HuH-7 (cell line): Measurements from ENCODE around the gene NTRK2.

Experiments
- DNase-seq: peaks from one replicate; pipeline ENCODE4 v3.0.0; 2011; ENCODE audit warnings: low spot score

Gene NTRK2

DNA sequence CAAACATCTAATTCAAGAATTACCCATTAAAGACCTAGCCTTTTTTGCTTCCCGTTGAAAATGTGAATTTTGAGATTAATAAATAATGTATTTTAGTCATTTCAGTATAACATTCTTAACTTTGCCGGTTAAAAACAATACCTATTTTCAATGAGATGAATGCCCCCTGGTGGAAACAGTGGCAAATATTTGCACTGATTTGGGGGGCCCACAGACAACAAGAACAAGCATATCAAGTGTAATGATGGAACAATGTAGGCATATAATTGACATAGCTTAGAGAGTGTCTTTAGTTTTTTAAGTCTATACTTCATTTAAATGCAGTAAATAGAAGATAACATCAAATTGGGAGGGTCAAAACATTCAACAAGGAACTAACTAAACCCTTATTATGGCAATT lies 111.9 kb downstream of the NTRK2 start:
- no peak for DNase-seq

DNA sequence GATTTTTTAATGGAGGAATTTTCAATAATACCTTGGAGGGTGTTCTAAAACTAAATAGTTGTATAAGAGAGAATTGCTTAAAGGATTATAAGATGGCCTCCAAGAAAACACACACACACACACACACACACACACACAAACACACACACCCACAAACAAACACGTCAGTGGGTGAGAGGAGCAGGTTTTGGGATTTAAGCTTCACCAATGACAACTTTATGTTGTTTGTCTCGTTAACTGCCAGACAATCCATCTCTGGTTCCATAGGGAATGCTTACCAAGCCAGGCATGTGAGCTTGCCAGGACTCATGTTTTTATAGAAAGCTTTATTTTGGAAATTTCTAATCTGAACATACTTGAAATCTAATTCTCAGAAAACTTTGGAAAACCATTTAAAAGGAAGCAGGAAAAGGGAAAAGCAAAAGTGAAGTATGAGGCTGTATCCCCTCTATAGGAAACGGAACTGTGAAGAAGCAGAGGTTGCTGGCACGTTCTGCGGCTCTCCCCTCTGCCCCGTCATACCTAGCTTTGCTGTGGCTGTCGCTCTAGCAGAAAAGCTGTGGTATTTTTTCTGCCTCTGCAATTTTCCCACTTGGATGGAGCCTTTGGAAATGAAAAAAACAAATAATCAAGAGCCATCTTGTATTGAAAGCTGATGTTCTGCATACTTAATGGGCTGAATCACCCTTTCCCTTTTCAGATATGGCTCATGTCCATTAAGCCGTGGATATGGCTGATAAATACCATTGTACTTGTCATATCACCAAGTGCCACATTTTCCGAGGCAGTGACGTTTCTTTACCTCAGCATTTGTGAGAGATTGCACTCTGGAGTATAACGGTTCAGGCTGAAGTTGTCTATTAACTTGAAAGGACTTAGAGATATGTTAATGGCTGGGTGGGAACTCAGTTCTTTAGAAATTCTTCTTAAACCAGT lies 112.7 kb downstream of the NTRK2 start:
- no peak for DNase-seq

DNA sequence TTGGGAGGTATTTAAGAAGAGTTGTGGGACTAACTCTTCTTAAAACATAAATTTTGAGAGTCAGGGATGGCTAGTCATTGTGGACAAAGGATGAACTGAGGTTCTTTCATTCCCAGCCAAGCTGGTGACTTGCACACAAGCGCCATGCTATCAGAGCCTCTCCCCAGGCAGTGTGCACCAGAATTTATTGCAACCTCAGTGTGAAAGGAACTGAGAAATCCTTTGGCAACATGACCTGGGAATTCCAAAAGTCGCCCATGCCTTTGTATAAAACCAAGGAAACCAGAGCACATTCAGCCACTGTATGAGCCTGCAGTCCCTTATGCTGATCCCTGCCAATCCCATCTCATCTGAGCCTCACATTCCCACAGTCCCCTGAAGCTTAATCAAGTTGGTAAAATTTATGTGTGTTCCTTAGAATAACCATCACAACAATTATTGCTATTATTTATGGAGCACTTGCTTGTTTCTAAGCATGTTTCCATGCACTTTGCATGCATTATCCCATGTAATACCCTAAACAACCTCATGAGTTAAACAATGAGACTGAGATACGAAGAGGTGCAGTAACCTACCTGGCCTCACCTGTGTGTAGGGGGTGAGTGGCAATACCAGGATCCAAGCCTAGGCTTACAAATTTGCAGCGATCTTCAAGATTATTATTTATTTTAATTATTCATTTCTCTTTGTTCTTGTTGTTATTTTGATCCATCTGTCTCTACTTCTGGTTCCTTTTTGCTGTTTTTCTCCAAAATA lies 116.4 kb downstream of the NTRK2 start:
- DNase-seq, result no peak

DNA sequence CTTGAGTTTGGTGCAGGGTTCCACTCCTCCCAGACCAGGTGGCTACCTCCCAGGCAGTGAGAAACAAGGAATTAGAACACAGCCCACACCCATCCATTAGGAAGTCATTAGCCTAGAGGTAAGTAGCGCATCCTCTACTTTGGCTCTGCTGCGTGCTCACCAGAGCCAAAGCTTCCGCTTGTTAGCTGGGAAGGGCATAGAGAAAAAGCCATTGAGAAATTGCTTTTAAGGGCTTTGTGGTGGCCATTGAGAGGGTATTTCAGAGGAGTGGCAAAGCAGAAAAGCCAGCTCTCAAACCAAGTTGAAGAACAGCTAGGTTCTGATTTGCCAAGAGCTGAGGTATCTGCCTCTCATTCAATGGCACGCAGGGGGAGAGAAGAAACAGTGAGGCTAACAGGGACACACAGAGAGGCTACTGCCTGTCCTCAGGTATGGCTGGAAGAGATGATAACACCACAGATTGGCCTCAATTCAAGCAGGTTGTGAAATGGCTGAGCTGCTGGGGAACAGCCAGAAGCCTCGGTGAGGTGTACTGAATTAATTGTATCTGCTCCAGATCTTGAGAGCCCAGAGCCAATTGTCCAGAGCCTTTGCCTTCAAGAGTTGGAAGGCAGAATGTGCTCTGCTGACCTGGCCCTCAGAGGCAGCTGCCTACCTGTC lies 119.4 kb downstream of the NTRK2 start:
- no peak for DNase-seq

DNA sequence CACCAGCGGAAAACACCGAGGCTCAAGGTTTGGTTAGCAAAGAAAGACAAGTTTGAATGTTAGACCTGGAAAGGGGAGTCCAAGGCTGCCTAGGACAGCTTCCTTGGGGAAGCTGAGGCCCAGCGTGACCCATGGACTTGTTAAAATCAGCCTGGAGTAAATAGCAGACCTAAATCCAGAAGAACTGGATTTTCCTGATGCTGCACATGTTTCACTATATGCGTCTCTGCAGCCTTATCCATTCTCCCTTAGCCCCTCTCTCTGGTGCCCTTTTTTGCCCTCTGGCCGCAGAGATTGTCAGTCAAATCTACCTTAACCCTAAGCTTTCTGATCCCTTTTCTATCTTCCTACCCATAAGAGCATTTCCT lies 119.9 kb downstream of the NTRK2 start:
- DNase-seq, result no peak

DNA sequence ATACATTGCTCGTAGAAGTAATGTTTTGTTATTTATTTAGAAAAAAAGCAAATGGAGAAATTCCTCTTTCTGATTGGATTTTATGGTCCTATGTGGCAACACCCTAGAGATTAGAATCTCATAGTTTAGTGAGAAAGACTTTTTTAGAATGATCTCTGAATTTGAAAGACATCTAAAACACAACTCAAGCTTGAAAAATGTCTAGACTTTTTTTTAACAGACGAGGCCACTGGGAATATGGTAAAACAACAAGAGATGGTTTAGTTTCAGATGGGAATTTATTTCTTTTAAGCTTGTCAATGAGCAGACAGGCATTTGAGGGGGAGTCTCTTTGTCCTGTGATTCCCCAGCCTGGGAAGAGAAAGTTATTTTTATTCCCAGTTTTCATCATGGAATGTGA lies 122.1 kb downstream of the NTRK2 start:
- DNase-seq, result no peak

DNA sequence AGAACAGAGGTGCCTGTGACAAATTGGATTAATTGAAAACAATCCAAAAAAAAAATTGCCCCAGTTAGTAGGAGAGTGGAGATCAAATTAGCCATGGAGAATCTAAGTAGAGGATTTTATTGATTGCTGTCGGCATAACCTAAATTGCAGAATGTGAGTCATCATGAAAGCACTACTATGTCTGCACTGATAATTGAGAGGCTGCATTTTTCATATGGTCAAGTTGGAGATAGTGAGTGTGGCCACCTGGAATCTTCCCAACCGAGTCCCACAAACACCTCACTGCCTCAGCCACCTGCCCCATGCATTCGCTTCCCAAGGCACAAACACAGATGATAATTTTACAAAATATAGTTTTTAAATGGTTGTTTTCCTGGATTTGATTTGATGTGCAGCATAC lies 123.7 kb downstream of the NTRK2 start:
- no peak for DNase-seq

DNA sequence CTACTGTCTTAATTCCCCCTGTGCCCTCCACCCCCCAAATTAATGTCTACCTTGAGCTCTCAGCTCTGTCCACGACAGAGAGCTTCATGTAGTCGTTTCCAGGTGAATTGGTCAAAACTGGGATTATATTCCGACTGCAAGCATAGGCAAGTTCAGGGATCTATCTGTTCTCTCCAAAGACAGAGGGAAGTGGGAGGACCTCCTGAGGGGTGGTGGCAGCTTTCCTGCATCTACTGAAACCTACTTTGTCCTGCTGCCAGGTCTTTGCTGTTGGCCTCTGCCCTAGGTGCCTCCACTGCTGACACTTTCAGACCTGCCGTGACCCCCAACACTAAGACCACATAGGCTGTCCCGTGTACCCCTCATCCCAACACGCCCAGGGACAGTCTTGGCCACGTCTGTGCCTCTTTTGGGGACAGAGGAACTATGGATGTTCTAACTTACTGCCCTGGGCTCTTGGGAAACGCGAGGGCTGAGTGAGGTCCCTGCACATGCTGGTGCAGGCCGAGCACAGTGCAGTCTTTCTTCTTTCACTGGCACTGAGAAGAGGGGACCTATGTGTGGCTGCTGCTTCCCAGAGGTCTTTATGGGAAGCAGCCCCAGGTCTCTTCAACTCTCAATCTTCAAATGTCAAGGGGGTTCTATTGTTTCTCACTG lies 125.6 kb downstream of the NTRK2 start:
- no peak for DNase-seq

DNA sequence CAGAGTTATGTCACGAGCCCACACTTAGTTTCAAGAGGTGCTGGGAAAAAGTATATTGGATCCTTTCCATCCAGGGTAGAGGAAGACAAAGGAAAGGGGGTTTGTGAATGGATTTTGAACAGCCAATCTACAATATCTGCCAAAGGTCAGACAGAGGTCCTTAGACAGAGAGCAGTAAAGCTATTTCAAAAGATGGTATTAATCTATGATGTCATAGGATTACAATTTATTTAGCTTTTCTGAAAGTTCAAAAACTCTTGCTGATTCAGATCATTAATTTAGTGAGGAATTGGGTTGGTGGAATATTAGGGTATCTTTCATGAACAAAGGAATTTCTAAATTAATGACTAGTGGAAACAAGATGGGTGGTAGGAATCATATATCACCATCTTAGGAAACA lies 126.9 kb downstream of the NTRK2 start:
- no peak for DNase-seq

DNA sequence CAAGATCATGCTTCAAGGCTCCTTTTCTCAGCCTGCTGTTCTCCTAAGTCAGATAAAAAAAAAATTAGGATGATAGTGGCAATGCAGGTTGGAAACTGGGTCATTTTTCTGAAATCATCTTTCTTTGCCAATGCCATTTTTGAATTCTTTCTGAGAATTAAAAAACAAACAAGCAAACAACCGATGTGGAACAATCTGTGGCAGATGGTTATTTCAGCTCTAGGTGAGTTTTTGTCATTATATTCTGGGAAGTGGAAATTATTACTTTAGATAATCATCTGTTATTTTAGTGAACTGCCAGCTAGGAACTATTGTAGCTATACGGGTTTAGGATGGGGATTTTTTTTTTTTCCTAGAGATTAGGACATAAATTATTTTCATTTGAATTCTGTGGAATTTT lies 129.7 kb downstream of the NTRK2 start:
- DNase-seq, result no peak

DNA sequence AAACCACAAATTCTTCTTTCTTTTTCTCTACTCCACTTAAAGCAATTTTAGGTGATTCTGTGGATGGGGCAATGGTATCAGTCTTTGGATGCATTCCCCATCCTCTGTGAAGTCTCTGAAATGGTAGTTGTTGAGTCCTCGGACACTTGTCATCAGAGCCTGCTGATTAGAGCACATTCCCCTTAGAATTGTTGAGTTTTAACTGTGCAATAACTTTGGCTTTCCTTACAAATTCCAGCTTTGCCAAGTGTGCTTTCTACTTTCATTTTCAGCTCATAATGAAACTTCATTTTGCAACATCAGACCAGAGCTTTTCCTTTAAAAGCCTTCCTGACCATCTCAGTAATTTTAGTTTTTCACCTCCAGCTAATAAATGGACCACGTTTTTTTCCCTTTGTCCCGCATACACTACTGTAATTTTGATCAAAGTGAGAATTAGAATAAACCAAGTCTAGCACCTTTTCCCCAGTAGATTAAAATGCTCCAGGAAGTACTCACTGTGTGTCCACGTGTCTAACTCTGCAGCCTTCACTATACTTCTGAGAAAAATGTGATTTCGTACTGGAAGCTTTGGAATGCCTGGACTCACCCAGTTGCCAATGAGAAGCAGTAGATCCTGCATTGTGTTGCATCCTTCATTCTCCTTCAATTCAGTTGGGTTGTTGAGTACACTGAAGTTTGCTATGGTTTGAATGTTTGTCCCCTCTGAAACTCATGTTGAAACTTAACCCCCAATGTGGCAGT lies 135.6 kb downstream of the NTRK2 start:
- no peak for DNase-seq

DNA sequence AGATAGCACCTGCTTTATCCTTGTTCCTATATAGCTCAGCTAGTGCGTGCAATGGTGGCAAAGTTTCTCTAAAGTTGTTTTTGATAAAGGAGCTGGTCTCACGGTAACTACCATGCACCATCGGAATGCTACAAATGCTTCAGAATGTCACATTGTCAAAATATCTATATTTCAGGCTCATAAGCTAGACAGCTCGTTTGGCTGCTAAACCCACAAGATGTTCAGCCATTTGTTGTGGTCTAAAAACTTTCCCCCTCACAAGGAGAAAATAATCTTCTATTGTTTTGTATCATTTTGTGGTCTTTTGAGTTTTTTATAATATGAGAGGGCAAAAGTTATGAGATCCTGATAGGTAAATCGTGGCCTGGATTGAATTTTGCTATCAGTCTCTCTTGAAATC lies 137.9 kb downstream of the NTRK2 start:
- DNase-seq, result no peak

DNA sequence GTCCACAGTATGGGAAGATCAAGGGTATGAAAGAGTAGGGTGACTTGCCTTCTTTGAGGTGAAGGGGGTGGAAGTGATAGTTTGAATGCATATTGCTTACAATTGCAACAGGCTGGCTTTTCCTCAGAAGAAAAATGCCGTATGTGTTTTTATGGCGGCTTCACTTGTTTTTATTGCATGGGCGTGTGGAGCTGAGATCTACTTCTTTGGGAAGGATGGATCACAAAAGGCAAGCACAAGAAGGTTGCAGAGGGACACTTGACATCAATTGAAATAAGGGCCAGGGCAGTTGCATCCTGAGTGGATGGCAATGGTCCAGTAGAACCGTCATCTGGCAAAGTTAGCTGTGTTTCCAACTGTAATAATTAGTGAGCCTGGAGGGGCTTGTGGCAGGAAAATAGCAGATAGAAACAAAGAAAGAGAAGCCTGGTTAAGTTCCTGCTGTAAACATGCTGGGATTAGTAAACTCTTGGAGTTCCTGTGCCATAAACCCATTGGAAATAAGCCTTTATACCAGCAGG lies 138.4 kb downstream of the NTRK2 start:
- no peak for DNase-seq

DNA sequence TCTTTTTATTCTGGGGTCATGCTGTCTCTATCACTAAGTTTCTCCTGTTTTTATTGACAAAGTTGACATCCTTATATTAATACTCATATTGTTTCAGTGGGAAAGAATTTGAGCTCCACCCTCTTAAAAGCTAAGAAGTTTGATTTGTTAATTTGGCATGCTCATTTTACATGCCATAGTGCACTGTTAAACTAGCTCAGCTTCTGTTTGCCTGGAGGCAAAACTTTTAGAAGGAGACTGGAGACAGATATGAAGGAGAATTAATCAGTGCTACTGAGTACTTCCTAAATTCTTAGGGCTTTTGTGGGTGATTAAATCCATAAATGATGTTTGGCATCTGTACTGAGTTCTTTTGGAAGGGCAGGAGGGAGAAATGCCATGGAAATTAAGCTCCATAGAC lies 138.9 kb downstream of the NTRK2 start:
- DNase-seq, result no peak

DNA sequence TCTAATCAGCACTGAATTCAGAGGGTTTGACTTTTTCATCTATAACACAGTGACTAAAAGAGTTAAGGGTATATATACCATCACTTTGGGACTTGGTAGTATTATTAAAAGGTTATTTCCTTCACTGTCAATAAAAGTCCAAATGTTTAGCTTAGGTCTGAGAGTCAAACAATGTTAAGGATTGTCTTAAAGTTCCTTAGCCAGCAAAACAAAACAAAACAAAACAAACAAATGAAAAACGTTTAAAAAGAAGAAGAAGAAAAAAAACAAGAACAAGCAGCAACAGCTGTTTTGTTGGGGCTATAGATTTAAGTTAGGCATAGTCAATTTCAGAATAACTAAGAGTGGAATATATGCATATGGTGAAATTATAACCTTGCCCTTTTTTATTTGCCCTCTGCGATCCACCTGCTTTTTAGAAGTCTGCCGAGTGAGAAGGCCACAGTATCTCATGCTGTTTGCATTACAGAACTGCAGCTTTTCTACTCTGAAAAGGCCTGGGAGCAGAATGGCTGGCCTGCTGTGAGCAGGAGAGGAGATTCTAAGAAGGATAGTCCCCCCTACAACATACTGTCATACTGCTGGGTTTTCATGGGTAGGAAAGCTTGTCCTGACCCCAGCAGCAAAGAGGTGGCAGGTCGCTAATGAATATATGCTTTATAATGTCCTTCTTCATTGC lies 141.7 kb downstream of the NTRK2 start:
- no peak for DNase-seq

DNA sequence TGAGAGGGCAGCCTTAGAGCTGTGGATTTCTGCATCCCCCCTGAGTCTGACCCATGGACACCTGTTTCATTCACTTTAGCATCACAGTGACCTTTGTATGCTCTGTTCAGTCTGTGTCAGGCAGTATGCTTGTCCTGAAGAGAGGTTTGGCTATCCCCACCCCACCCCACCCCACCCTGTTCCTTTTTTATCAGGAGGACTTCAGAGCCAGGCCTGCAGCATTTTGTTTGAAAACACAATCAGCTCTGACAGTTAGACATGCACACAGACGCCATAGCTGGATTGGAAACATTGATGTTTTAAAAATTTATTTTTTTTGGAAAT lies 142.2 kb downstream of the NTRK2 start:
- DNase-seq, result no peak

DNA sequence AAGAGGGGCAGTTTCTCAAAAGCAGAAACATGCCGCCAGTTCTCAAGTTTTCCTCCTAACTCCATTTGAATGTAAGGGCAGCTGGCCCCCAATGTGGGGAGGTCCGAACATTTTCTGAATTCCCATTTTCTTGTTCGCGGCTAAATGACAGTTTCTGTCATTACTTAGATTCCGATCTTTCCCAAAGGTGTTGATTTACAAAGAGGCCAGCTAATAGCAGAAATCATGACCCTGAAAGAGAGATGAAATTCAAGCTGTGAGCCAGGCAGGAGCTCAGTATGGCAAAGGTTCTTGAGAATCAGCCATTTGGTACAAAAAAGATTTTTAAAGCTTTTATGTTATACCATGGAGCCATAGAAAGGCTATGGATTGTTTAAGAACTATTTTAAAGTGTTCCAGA lies 142.8 kb downstream of the NTRK2 start:
- DNase-seq, result no peak

DNA sequence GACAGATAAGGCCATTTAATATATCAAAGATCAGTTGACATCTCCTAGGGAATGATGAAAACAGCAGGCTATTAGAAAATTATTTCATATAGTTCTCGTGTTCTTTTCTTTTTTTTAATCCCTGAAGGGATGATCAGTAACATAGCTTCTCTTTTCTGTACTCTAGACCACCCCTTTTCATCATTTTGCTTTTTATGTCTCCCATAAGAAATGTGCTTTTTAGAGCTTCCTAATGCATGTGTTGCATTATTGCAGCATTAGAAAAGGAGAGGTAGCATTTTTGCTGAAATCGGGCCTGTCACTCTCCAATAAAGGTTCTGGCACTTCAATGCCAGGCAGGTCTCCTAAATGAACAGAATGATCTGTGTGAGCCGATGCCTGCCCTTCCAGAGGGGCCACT lies 143.3 kb downstream of the NTRK2 start:
- no peak for DNase-seq

DNA sequence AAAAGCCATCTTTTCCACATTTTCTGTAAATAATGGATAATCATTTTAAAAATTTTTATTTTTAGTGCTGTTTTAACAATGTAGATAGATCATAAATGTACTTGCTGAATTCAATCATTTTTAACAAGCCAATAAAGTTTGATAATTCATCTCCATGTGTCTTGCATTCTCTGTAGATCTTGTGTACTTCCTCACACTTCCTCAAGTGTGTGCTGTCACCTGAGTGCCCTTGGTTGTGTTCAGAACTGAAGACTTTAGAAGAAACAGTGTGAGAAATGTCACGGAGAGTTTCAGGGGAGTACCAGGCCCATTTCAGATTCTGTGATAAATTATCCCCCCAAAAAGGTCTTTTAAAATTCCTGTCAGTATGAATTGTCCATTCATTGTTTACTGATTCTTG lies 146.0 kb downstream of the NTRK2 start:
- DNase-seq, result no peak

DNA sequence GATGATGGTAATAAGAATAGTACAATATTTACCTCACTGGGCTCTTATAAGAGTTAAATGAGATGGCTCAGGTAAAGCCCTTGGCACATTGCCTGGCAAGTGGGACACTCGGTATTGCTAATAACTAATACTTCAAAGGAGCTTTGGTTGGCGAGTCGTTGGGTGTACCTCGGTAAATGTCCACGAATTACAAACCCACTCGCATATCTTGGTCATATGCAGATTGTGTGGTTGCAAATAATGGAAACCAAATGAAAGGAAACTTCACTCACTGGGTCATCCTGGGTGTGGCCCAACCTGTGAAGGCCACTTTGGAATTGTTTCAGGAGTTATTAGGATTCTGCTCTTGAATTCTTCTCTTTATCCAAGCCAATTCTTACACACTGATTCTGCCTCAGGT lies 147.5 kb downstream of the NTRK2 start:
- DNase-seq, result no peak

DNA sequence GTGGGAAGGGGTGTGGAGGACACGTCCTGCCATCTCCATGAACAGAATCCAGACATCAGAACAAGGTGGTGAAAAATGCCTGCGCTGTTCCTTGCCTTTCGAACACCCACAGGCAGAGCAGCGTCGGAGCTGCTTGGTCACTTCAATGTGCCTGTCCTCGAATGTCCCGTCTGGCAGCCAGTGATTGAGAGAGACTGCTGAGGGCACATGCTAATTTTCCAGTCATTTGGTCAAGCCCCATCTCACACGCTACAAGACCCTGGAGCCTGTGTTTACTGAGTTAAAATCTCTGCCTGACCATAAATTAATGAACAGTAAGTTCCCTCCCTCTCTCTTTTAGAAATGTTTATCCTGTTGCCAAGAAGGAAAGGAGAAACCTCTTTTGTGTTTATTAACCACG lies 149.3 kb downstream of the NTRK2 start:
- no peak for DNase-seq
